Bronchial epithelial cell (primary cell): ENCODE results near the gene PPP1CA. TPM values are rescaled to one million over a fixed set of nuclear protein-coding genes. Genes with fewer than 3 reads are reported as not detected.
"Not testable (repeated sequence)": the region's sequence is repeated elsewhere in the genome, so short reads cannot be mapped to it uniquely, and the experiment has no call there.

ENCODE experiments used
- DNase-seq: peaks from one replicate; pipeline ENCODE4 v3.0.0-alpha.2; 2010; ENCODE audit warnings: low read depth
- FAIRE-seq: peaks from 2 replicates; lab custom pipeline; 2011; peaks lifted over from hg19 to GRCh38; lab: Jason Lieb, UNC
- H3K27me3 ChIP-seq: 2 replicates; pipeline ENCODE4 v1.5.1; 2011; ENCODE audit warnings: low read length; ENCODE audit not compliant: control insufficient read depth, insufficient read depth
- H3K36me3 ChIP-seq: 2 replicates; pipeline ENCODE4 v1.5.1; 2011; ENCODE audit warnings: low read length; ENCODE audit not compliant: control insufficient read depth, insufficient read depth
- H3K4me3 ChIP-seq: 2 replicates; pipeline ENCODE4 v1.5.1; 2011; ENCODE audit warnings: mild to moderate bottlenecking, low read depth, low read length, control low read depth
- total RNA-seq: library from RNA; depleted of rRNA; stranded (reverse); fragments of >200 nt; gene quantifications from 2 replicates; pipeline ENCODE4 v1.2.1, GENCODE V29; 2014
- TF ChIP-seq, protein P1 (sequence below): IDR thresholded peaks from 2 replicates; pipeline ENCODE4 v1.5.1; 2011; ENCODE audit warnings: mild to moderate bottlenecking, moderate library complexity, low read length, control low read depth, inconsistent platforms; ENCODE audit not compliant: insufficient read depth, severe bottlenecking

The PPP1CA gene
- total RNA-seq, 1 donor from 2014 or later, result 209 TPM

DNA sequence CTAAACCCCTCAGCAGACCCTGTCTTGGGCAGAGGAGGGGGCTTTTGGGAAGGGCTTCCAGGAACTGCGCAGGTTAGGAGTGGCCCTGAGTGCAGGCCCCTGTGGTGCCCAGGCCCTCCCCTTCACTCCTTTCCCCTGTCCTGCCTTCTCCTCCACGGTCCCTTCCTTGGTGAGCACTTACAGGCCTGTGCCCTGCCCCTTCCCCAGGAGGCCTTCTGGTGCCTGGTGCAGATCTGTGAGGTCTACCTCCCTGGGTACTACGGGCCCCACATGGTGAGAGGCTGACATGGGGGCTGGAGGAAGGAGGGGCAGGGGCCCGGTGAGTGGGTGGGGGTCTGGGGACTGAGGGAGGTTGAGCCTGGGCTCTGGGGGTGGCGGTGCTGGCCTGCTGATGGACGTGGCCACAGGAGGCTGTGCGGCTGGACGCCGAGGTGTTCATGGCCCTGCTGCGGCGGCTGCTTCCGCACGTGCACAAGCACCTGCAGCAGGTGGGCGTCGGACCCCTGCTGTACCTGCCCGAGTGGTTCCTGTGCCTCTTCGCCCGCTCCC is 4.8 kb upstream of the PPP1CA start:
- Histone ChIP-seq H3K4me3 (no peak overlapping the region), H3K36me3 (no peaks in the 10 kb centered on the region), H3K27me3 (peaks cover 7% of the 10 kb centered on the region)
- FAIRE-seq, result no peak
- TF ChIP-seq, protein P1, sequence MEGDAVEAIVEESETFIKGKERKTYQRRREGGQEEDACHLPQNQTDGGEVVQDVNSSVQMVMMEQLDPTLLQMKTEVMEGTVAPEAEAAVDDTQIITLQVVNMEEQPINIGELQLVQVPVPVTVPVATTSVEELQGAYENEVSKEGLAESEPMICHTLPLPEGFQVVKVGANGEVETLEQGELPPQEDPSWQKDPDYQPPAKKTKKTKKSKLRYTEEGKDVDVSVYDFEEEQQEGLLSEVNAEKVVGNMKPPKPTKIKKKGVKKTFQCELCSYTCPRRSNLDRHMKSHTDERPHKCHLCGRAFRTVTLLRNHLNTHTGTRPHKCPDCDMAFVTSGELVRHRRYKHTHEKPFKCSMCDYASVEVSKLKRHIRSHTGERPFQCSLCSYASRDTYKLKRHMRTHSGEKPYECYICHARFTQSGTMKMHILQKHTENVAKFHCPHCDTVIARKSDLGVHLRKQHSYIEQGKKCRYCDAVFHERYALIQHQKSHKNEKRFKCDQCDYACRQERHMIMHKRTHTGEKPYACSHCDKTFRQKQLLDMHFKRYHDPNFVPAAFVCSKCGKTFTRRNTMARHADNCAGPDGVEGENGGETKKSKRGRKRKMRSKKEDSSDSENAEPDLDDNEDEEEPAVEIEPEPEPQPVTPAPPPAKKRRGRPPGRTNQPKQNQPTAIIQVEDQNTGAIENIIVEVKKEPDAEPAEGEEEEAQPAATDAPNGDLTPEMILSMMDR, result no peak
- no peak for DNase-seq

DNA sequence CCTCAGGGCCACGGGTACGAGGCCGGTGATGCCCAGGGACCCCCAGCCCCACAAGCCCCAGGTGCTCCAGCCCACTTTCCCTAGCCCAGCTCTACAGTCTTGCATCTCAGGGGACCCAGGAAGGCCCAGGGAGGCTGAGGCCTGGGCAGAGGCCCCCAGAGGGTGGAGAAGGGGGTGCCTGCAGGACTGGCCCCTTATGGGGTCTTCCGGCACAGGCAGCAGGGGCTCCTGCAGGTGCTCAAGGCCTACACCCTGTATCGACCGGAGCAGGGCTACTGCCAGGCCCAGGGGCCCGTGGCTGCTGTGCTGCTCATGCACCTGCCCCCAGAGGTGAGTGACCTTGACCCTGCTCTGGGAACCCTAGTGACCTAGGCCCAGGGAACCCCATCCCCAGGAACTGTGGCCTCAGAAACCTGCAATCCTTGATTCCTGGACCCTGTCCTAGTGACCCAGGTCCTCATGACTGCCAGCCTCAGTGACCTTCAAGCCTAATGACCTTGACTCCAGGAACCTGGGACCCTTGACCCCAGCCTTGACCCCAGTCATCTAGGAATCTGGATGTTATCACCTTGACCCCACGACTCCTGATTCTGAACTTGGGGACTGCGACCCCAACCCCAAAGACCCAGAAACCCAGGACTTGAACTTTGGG is 4.2 kb upstream of the PPP1CA start:
- DNase-seq (no peak), FAIRE-seq (no peak)
- Histone ChIP-seq H3K4me3 (no peak overlapping the region), H3K36me3 (no peaks in the 10 kb centered on the region), H3K27me3 (peaks cover 7% of the 10 kb centered on the region)
- TF ChIP-seq, protein P1, result no peak

DNA sequence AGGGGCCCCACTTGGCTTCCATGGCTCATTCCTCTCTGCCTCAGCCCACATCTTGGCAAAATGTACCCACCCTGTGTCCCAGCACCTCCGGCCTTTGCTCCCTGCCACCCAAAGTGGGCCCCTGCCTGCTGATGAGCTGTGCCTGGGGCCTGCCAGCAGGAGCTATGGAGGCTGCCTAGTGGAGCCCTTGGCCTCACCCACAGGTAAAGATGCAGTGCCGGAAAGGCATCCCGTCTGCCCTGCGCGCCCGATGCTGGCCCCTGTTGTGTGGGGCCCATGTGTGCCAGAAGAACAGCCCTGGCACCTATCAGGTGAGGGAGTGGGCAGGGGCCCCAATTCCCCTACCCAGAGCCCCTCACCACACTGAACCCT is 3.5 kb upstream of the PPP1CA start:
- DNase-seq (no peak), FAIRE-seq (no peak)
- TF ChIP-seq, protein P1, result no peak
- H3K36me3 ChIP-seq, result peaks cover 2% of the 10 kb centered on the region
- no peak overlapping the region for H3K4me3 ChIP-seq
- peaks cover 2% of the 10 kb centered on the region for H3K27me3 ChIP-seq

DNA sequence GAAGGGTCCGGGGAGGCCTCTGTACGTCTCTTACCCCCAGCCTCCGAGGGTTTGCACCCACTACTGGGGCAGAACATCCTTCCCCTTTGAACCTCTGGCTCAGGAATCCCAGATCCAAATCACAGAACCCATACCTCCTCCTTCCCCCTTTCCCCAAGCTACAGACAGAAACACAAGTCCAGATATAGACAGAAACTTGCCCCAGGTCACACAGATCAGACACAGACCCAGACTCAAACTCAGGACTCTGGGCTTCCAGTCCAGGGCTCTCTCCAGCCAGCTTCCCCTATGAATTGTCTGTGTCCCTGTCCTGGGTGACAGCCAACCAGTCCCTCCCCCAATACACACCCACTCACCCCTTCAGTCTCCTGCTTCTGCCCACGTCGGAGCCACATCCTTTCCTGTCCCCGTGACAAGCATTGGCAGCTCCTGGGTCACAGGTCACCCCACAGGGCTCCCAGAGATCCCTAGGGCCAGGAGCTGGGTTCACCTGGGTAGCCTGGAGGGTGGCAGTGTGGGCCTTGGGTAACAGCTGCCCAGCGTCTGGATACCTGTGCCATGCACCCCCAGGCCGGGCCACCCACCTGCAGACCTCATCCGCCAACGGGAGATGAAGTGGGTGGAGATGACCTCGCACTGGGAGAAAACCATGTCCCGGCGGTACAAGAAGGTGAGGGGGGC is 3.0 kb upstream of the PPP1CA start:
- Histone ChIP-seq H3K27me3 (peaks cover 2% of the 10 kb centered on the region), H3K4me3 (no peak overlapping the region), H3K36me3 (peaks cover 2% of the 10 kb centered on the region)
- DNase-seq, result no peak
- TF ChIP-seq, protein P1, result no peak
- FAIRE-seq, result peak; percentile 62

DNA sequence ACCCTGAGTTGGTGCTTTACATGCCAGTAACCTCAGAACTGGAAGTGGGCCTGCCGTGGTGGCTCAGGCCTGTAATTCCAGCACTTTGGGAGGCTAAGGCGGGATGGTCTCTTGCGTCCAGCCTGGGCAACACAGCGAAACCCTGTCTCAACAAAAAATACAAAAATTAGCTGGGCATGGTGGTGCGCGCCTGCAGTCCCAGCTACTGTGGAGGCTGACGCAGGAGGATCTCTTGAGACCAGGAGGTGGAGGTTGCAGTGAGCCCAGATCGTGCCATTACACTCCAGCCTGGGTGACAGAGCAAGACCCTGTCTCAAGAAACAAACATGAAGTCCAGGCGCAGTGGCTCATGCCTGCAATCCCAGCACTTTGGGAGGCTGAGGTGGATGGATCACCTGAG is 1.4 kb upstream of the PPP1CA start:
- DNase-seq, FAIRE-seq, H3K27me3 ChIP-seq, H3K4me3 ChIP-seq: not testable (repeated sequence)
- H3K36me3 ChIP-seq, result peaks cover 12% of the 10 kb centered on the region

DNA sequence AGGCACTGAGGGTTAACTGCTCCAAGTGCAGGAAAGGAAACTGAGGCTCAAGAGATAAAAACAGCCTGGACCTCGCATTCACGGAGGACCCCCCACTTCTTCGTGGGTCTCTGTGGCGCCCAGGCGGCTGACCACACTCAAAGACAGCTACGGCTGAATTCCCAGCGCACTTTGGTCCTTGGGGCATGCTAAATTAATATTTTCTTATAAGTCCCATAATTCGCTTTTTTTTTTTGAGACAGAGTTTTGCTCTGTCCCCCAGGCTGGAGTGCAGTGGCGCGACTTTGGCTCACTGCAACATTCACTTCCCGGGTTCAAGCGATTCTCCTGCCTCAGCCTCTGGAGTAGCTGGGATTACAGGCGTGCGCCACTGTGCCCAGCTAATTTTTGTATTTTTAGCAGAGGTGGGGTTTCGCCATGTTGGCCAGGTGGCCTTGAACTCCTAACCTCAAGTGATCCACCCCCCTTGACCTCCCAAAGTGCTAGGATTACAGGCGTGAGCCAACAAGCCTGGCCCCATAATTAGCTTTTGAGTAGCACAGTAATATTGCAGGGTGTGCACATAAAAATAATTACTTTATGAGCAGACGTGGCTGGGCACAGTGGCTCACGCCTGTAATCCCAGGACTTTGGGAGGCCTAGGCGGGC is 658 bp upstream of the PPP1CA start:
- H3K36me3 ChIP-seq, result peaks cover 20% of the 10 kb centered on the region
- peak overlapping the region; percentile 27 for H3K4me3 ChIP-seq
- DNase-seq, FAIRE-seq, H3K27me3 ChIP-seq: not testable (repeated sequence)
